Measurements from ENCODE around the gene NANOS3. TPM values are rescaled to one million over a fixed set of nuclear protein-coding genes. Genes with fewer than 3 reads are reported as not detected.

Gene NANOS3
- polyA plus RNA-seq, 1 experiment, result 0.20 TPM

DNA sequence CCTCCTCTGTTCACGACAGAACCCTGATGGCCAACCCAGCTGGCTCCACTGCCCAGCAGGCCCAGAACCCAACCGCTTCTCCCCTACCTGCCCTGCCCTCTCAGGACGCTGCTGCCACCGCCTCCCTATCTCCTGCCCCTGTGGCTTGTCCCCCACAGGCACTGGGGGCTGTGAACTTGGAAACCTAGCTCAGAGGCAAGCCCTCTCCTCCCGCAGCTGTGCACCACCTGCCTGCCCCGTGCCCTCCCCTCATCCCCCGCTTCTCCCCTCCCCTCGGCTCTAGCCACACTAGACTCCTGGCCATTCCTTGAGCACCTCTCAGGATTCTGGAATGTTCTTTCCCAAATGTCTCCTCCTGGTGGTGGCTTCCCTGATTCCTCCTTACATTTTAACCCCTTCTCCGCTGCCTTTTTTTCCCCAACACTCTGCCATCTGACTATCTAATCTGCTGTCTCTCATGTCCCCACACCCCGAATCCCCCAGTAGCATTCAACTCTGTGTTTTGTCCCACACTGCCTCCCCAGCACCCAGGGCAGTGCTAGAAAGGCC, 6.7 kb downstream of the NANOS3 start:
- Histone ChIP-seq H3K36me3 (ENCODE audit: control insufficient read depth, insufficient read depth, low read length) (no peaks in the 10 kb centered on the region), H3K27me3 (ENCODE audit: control insufficient read depth, insufficient read depth, low read length) (no peaks in the 10 kb centered on the region), H3K4me3 (ENCODE audit: low read depth, low read length) (no peak overlapping the region)
- CTCF ChIA-PET, result interaction anchor here (0.5 to 0.9 kb wide), 3 partner anchors 73 to 929 kb away, joined by 3 read pairs; no protein-coding TSS in a partner anchor
- TF ChIP-seq CTCF (IDR thresholded peaks at IDR 0.05; ENCODE audit: insufficient read depth, low read depth, low read length), result peak; percentile 30
- no peak for DNase-seq (ENCODE audit: low read depth)
- POLR2A ChIA-PET, result no interaction called here

- ChIA-PET POLR2A (no interaction called here), CTCF (interaction anchor here (1.0 kb wide), 2 partner anchors 175 to 189 kb away, joined by 3 to 6 read pairs; no protein-coding TSS in a partner anchor)
- no peaks in the 10 kb centered on the region for H3K36me3 ChIP-seq (ENCODE audit: control insufficient read depth, insufficient read depth, low read length)
- no peak overlapping the region for H3K4me3 ChIP-seq (ENCODE audit: low read depth, low read length)
- DNase-seq (ENCODE audit: low read depth), result no peak
- TF ChIP-seq CTCF (IDR thresholded peaks at IDR 0.05; ENCODE audit: insufficient read depth, low read depth, low read length), result no peak
- H3K27me3 ChIP-seq (ENCODE audit: control insufficient read depth, insufficient read depth, low read length), result no peaks in the 10 kb centered on the region
Observed at GRCh38 chr19:13884726-13885591, 8.0 kb downstream of the NANOS3 start.

DNA sequence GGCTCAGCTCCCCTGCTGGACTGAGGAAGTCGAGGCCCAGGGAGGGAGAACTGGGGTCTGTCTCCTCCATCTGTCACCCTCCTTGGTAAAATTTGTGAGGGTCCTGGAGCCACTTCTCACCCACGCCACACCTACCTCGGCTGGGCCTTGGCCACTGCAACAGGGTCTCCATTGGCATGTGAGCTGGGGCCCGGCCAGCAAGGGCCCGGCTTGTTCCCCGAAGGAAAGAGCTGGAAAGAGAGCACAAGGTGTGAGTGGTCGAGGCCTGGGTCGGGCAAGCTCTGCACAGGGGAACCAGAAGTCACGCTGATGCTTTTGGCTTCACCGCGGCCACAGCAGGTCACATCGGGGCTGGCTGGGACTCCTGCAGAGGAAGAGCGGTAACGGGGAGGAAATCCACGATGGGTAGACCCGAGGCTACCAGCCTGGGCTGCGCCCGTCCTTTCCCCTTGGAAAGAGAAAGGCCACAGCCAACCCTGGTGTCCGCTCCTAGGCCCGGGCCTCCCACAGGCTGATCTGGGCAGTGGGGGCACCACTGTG, 9.0 kb downstream of the NANOS3 start:
- ChIA-PET POLR2A (no interaction called here), CTCF (interaction anchor here (0.6 to 2.1 kb wide), 4 partner anchors 10 to 188 kb away, joined by 3 to 6 read pairs (median 4); no protein-coding TSS in a partner anchor)
- H3K27me3 ChIP-seq (ENCODE audit: control insufficient read depth, insufficient read depth, low read length), result no peaks in the 10 kb centered on the region
- TF ChIP-seq CTCF (IDR thresholded peaks at IDR 0.05; ENCODE audit: insufficient read depth, low read depth, low read length), result no peak
- no peaks in the 10 kb centered on the region for H3K36me3 ChIP-seq (ENCODE audit: control insufficient read depth, insufficient read depth, low read length)
- DNase-seq (ENCODE audit: low read depth), result no peak
- H3K4me3 ChIP-seq (ENCODE audit: low read depth, low read length), result no peak overlapping the region

DNA sequence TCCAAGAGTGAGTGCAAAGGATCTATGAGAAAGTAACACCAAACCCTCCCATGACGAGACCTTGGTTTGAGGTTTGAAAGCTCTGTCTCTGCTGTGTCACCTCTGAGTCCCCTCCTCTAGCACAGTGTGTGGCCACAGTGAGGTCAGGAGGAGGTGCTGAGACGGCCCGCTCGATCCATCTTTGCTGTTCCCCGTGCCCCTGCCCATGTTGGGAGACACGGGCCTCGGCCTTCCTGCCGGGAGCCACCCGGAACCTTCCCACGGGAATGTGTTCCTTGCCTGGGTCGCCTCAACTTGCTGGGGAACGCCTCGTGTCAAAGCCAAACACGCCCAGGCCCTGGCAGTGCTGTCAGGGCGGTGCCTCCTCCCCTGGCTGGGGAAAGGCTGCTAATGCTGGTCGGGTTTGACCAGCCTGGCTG, 10.1 kb downstream of the NANOS3 start:
- no peak for DNase-seq (ENCODE audit: low read depth)
- CTCF ChIA-PET, result interaction anchor here (1.0 to 2.1 kb wide), 5 partner anchors 9 to 172 kb away, joined by 3 to 6 read pairs (median 3); partner anchors contain the start of gene RFX1
- Histone ChIP-seq H3K36me3 (ENCODE audit: control insufficient read depth, insufficient read depth, low read length) (no peaks in the 10 kb centered on the region), H3K27me3 (ENCODE audit: control insufficient read depth, insufficient read depth, low read length) (no peaks in the 10 kb centered on the region), H3K4me3 (ENCODE audit: low read depth, low read length) (no peak overlapping the region)
- POLR2A ChIA-PET, result no interaction called here
- no peak for TF ChIP-seq CTCF (IDR thresholded peaks at IDR 0.05; ENCODE audit: insufficient read depth, low read depth, low read length)

- no peaks in the 10 kb centered on the region for H3K27me3 ChIP-seq (ENCODE audit: control insufficient read depth, insufficient read depth, low read length)
- POLR2A ChIA-PET, result no interaction called here
- CTCF ChIA-PET, result interaction anchor here (0.8 to 2.1 kb wide), 6 partner anchors 9 to 185 kb away, joined by 3 to 6 read pairs (median 3); partner anchors contain the start of gene MISP3
- TF ChIP-seq CTCF (IDR thresholded peaks at IDR 0.05; ENCODE audit: insufficient read depth, low read depth, low read length), result no peak
- H3K36me3 ChIP-seq (ENCODE audit: control insufficient read depth, insufficient read depth, low read length), result no peaks in the 10 kb centered on the region
- peak; percentile 19 for DNase-seq (ENCODE audit: low read depth)
- no peak overlapping the region for H3K4me3 ChIP-seq (ENCODE audit: low read depth, low read length)
Observed at GRCh38 chr19:13887517-13887916, 10.6 kb downstream of the NANOS3 start.
